HS-5 (cell line): ENCODE results near the gene ECSCR.
"Not testable (repeated sequence)": the region's sequence is repeated elsewhere in the genome, so short reads cannot be mapped to it uniquely, and the experiment has no call there.

ENCODE experiments used
- DNase-seq: peaks from one replicate; pipeline ENCODE4 v3.0.0-alpha.2; 2012; ENCODE audit warnings: low read depth

ECSCR gene

DNA sequence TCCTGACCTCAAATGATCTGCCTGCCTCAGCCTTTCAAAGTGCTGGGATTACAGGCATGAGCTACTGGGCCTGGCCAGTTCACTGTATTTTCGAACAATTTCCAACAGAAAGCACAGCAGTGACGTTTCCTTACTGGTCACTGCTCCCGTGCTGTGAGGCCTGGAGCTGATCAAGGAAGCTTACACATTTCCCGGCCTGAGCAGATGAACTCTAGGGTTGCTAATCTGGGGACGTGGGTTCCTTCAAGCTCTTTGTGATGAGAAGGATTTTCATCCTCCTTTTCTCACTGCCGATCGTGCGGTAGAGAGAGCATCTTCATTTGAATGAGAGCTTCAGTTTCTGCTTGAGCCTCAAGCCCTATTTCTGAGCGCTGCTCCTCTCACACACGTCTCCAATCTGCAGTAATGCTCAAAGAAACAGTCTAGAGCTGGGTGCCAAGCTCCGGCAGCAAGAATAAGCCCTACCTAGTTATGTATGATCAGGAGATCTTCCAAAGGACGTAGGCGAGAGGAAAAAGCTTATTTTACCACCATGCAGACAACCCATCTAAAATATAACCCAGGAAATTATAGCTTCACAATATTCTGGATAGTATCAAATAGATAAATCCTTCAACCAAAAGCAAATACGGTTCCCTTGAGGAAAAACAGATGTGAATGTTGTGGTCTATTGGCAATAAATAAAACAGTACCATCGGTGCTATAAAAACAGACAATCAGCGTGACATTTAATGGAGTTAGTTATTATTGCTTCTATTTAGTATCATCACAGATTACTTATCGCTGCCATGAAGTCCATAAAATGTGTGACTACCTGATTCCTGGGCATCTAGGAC lies 51.3 kb downstream of the ECSCR start:
- DNase-seq = no peak

- no peak for DNase-seq
Observed at GRCh38 chr5:139410121-139410992, 52.2 kb downstream of the ECSCR start.

DNA sequence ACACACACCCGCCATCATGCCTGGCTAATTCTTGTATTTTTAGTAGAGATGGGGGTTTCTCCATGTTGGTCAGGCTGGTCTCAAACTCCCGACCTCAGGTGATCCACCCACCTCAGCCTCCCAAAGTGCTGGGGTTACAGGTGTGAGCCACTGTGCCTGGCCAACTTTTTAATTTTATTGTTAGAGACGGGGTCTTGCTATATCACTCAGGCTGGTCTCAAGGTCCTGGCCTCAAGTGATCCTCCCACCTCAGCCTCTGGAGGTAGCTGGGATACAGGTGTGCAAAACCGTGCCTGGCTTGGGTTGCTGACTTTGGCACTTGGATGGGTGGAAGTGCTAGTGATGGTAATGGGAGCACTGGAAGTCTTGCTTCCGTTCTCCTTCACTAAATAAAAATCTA lies 53.4 kb downstream of the ECSCR start:
- DNase-seq = not testable (repeated sequence)

DNA sequence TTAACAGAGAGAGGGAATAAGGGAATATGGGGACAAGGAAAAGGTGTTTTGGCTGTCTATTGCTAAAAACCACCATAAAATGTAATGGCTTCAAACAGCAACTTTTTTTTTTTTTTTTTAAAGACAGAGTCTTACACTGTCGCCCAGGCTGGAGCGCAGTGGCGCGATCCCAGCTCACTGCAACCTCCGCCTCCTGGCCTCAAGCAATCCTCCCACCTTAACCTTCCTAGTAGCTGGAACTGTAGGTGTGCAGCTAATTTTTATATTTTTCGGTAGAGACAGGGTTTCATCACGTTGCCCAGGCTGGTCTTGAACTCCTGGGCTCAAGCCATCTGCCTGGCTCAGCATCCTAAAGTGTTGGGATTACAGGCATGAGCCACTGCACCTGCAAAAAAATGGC lies 54.4 kb downstream of the ECSCR start:
- DNase-seq = no peak

GRCh38 chr5:139407517-139407916 lies 55.0 kb downstream of the ECSCR start:
- DNase-seq = no peak

- no peak for DNase-seq
Observed at GRCh38 chr5:139406963-139407362, 55.6 kb downstream of the ECSCR start.

DNA sequence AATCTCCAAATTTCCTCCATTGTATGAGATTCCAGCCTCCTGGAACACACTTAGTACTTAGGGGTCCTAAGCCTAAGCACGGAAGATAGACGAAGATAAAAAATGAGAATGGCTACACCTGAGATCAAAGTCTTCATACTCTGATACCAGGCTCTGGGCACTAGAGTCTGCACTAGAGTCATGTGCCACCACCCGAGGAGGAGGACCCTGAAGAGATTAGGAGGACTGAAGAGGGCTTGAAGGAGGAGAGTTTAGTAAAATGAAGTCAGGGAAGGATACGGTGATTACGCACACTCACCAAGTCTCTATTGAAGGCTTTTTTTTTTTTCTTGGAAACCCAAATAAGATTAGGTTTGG lies 58.1 kb downstream of the ECSCR start:
- no peak for DNase-seq

GRCh38 chr5:139403787-139404483 lies 58.6 kb downstream of the ECSCR start, which contains the start of gene SPATA24:
Gene SPATA24 (minus strand): TSS chr5:139404089. CDS start chr5:139404060, 29 bp downstream.
- peak; percentile 88 for DNase-seq

- no peak for DNase-seq
Observed at GRCh38 chr5:139403418-139403786, 59.1 kb downstream of the ECSCR start.

- DNase-seq = no peak
Observed at GRCh38 chr5:139402561-139403158, 59.9 kb downstream of the ECSCR start.

- no peak for DNase-seq
Observed at GRCh38 chr5:139401546-139401945, 61.0 kb downstream of the ECSCR start.

DNA sequence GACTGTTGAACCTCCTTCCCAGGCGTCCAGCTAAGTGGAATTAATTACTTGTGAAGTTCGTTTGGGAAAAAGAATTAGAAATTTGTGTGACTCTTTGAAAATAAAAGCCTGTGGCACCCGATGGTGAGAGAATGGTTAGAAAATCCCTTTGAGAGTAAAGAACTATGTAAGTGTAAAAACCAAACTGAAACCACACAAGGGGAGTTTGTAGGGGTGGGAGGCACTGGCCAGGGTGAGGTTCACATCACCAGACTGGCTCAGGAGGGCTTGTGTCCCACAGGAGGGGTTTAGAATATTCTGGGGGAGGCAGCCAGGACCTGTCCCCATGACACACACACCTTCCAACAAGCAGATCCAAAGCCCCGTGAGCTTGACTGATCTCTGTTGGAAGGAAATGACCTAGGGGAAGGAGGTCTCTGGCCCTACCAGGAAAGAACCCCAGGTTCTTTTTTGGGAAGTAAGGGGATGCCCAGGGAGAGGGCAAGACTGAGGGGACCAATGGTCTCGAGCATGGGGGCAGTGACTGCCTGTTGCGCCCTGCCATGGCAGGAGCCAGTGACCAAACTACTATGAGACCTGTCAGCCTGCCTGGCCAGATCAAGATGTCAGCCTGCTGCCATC lies 62.9 kb downstream of the ECSCR start:
- DNase-seq = no peak
